Medulla oblongata (tissue), 1 donor: ENCODE measurements around the gene SMIM10L1.

ENCODE experiments used
- DNase-seq: peaks from one replicate; pipeline ENCODE4 v3.0.0-alpha.2; 2015; ENCODE audit errors: extremely low spot score

SMIM10L1 gene

DNA sequence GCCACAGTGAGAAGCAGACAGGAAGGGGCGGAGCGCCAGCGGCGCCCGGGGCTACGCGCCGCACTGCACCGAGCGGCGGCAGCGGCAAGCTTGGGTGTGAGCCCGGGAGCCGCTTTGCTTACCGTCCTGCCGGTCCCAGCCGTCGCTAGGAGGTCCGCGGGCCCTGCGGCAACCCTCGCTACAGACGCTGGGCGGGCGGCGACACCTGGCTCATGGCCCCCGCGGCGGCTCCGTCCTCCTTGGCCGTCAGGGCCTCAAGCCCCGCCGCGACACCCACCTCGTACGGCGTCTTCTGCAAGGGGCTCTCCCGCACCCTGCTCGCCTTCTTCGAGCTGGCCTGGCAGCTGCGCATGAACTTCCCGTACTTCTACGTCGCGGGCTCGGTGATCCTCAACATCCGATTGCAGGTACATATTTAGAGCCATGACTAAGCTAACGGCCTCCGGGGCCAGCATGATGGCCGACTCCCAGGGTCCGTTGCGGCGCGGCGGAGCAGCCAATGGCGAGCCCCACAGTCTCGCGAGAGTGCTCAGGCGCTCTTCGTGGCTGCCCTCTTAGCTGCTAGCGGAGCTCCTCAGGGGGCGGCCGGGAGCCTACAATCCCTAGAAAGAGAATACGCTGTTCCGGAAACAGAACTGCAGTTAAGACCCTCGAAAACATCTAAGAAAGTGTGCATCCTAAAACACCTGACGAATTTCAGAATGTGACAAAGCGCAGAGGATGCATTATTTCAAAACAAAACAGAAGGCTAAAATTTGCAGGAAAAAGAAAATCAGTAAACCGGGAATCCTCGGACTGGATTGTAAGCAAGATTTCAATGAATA, at the start of gene SMIM10L1:
TSS of gene SMIM10L1 (plus strand) at position 50 of the 824 bp plus-strand sequence. CDS start at position 213, 163 bp downstream.
- peak; percentile 94 for DNase-seq

DNA sequence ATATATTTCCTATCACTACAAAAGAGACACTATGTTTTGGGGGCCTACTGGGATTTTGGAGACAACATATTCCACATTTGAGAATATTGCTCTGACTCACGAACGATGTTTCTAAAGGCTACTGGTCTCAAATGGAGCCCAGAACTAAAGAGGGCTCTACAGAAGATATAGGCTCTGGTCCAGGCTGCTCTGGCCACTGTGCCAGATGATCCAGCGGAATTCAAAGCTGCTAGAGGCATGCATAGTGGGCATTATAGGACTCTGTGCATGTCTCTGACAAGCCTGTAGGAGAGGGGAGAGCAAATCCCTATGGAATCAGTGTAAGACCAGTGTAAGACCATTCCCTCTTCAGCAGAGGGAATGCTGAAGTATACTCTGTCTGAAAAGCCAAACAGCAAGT, 40.6 kb upstream of the SMIM10L1 start:
- no peak for DNase-seq

DNA sequence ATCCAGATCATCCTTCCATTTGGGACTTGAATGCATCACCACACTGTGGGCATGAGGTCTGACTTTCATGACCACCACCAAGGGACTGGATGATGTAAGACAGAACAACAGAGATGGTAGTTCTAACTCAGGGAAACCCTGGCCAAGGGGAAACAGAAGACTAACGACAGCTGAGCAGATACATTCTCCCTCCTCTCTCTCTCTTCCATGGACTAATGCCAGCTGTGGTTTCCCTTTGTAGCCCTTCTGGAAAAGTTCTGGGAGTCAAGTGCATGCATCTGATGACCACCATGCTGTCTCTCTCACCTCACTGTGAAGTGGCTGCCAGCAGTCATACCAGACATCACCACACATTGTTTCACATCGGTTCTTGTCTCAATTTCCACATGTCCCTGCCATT, 40.0 kb upstream of the SMIM10L1 start:
- no peak for DNase-seq

DNA sequence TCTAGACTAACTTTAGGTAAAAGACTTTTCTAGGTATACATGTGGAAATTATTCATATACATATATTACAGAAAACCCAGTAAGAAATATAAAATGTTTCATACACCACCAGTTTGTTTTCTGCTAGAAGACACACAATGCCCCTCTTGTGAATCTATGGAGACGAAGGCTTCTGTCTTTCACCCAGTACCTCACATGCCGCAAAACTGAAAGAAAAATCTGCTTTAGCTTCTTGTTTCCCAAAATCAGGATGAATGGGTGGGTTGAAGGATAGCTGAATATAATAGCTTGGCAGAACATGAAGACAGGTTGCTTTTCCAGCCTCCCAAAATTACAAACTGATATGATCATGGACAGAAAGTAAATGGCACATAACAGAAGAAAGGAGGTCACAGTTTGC, 37.8 kb upstream of the SMIM10L1 start:
- peak; percentile 37 for DNase-seq

DNA sequence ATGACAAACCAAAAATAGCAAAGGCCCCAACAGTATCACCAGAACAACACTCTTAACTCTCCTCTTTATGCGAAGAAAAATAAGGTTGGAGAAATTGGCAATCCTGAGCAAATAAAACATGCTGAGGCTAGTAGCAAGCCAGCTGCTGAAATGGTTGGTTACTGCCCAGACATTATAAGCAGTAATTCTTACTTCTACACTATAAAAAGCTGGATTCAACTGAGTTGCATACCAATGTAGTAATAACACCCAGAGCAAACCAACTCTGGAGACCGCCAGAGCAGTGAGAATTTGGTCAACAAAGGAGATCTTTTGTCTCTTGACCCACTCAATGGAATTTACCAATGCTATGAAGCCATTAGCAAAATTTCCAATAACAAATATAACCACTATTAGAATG, 37.2 kb upstream of the SMIM10L1 start:
- peak; percentile 9 for DNase-seq

DNA sequence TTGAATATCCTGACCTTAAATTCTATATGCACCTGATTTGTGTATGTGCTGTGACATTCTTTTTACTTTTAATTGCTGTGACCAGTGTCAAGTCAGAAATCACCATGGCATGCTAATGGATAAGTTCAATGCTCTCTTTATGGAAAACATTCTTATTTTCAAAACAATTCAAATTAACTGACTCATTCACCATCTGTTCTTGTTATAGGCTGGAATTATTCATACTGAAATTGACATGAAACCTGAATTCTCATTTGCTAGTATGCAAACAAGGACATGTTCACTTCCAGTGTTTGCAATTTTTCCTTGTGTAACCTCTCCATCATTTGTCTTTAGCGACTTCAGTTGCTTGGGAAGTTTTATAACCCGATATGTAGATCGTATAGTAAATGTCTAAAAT, 36.7 kb upstream of the SMIM10L1 start, which contains the start of gene TAS2R30:
TSS of gene TAS2R30 (minus strand) at position 340 of the 400 bp plus-strand sequence. CDS start 400 bp downstream, outside the sequence.
- DNase-seq = no peak

DNA sequence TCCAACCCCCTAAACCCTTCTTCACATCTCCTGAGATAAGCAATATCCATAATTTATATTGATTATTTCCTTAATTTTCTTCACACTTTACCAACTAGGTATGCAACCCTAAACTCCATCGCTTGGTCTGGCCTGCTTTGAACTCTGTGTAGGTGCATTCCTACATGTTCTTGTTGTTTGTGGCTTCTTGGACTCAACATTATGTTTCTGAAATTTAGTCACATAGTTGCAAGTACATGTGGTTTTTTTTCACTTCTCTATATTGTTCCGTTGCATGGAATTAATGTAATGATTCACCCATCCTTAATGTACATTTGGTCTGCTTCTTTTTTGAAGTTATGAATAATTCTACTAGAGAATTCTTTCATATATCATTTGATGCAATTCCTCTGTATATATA, 34.9 kb upstream of the SMIM10L1 start:
- no peak for DNase-seq

DNA sequence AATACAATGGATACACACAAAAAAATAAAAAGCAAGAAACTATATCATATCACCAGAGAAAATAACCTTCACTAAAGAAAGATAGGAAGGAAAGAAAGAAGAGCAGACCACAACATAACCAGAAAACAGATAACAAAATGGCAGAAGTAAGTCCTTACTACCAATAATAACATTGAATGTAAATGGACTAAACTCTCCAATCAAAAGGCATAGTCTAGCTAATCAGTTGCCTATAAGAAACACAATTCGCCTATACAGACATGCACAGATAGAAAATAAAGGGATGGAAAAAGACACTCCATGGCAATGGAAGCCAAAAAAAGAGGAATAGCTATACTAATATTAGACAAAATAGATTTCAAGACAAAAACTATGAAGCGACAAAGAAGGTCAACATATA, 27.6 kb upstream of the SMIM10L1 start:
- DNase-seq = no peak

DNA sequence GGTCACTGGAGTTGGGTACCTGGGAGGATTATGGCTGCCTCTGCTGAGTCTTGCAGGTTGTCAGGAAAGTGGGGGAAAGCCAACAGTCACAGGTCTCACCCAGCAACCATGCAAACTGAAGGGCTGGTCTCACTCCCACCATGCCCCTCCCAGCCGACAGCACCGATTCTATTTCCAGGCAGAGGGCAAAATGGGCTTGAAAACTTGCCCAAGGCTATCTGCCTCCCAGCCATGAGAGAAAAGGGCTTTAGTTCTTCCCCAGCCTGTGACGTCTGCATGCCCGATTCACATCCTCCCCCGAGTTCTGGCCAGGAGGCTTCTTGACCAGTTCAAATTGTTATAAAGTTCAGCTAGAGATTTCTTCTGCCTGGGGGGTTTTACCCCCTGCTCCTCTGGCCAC, 26.7 kb upstream of the SMIM10L1 start:
- no peak for DNase-seq

DNA sequence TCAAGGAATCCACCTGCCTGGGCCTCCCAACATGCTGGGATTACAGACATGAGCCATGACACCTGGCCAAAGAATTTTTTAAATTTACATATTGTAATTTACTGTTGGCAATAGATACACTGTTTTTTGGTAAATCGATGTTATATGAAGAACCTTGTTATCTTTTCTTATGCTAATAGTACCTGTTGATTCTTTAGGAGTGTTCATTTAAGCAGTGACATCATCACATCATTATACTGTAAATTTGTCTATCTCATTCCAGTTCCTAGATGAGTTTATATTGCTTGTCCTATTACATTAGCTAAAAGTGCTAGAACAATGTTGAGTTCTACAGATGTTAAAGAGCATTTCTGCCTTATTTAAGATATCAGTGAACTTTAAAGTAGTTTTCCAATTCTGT, 23.6 kb upstream of the SMIM10L1 start:
- no peak for DNase-seq

DNA sequence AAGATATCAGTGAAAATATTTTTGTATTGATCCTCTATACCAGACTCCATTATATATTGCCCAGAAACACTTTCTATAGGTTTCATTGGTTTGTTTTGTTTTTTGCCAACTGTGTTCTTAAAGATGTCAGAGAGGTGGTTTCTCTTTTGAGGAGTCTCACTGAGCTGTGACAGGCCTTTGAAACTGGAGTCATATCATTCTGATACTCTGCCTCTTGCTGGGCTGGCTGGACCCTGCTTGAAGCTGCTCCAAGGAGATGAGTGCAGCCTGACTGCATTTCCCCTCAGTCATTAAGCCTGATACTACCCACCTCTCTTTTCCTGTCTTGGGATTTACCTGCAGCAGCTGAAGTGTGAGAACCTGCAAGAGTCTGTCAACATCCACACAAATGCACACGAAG, 20.2 kb upstream of the SMIM10L1 start:
- no peak for DNase-seq

DNA sequence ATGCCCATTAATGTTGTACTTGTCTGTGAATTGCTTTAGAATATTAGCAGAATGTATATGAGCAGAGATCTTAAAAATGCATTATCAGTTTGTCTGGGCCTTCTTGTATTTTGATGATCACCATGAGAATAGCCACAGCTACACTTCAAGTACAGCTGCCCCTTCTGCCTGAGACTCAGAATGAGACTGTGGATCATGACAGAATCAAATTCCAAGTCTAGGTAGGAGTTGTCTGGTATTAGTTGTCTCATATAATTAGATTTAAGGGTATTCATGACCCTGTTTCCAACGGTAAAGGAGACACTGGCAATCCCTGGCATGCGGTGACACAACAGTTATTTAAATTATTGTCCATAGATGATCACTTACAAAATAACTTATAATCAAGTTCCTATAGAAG, 18.3 kb upstream of the SMIM10L1 start:
- DNase-seq = no peak

DNA sequence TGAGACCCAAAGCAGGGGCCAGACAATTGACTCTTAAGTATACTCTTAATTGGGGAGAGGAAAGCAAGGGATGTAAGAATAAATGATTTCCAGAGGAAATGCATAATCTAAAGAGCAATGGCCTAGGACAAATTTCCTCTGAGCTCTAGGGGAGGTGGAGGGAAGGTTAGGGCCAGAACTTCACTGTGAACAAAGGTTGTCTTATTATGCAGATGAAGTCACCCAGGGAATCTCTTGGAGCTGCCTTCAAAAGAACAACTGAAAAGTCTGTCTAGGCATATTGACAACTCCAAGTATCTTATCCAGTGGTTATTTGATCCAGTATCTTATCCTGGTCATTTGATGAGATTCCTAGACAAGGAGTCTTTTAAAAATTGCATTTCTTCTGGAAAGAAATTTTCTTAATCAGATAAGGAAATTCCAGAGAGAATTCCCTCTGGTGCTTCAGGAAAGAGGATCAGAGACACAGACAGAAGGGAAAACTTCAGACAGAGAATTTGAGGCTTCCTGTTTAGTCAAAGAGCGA, 16.5 kb upstream of the SMIM10L1 start:
- DNase-seq = no peak

DNA sequence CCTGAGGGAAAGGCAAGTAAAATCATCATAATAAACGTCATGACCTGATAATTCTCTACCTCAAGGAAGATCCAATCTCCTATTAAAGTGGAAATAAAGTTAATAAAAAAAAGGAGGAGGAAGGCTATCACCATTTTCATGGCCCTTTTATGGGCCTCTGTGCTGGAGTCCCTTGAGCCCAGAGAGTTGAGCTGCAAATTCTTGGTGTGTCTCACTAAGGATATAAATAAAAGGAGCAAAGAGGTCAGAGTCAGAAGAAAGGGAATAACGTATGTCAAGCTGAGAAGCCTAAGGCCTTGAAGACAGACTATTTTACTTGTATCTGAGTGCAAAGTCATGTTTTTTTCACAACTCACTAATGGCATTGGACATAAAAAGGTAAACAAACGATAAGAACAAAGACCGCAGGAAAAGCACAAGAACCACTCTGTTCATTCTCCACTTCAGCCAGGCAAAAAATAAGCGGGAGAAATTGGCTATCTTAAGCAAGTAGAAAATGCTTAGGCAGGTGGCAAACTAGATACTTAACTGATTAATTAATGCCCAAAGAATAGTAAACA, 12.0 kb upstream of the SMIM10L1 start:
- no peak for DNase-seq

DNA sequence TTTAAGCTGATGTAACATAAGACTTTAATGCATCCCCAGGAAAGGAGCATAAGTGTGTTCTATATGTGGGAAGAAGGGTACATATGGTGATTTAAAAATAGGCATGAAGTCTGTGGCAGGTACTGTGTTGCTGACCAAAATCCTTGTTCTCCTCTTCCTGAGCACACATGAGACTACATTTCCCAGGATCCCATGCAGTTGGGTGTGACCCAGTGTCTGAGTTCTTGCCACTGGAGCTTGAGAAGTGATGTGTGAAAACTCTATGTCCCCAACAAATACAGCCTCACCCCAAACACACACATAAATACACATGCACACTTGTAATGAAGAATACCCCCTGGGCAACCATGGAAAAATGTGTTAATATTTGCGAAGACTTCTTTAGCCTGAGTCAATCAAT, 8.5 kb upstream of the SMIM10L1 start:
- DNase-seq = no peak

DNA sequence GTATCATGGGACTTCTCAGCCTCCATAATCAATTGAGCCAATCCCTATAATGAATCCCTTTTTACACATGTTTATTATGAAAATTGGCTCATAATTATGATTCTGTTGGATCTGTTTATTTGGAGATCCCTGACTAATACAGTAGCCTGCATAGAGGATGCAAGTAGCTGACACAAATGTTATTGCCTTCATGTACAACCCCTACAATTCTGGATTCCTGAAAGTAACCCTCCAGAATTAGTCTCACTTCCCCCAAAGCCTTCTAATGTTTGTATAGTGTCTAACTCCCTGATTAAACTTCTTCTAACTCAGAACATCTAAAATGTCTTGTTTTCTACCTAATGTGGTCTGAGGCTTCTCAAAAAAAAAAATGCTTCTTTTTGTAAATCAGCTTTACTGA, 6.6 kb upstream of the SMIM10L1 start:
- no peak for DNase-seq

DNA sequence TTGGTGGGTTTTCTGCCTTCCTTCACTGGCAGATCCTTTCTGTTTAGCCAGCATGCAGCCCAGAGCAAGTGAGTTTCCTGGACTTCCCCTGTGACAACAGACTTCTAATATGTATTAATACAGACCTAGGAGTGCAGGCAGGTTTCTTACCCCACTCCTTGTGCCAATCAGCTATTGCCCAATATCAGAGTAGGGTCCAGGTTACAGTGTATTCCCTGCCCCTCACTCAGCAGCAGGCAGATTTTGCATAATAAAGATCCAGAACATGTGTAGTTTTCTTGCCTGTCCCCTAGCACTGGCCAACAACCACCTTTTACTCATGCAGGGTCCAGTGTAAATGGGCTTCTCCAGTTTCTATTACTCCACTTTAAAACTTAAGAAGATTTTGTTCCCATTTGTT, 4.7 kb upstream of the SMIM10L1 start:
- no peak for DNase-seq

DNA sequence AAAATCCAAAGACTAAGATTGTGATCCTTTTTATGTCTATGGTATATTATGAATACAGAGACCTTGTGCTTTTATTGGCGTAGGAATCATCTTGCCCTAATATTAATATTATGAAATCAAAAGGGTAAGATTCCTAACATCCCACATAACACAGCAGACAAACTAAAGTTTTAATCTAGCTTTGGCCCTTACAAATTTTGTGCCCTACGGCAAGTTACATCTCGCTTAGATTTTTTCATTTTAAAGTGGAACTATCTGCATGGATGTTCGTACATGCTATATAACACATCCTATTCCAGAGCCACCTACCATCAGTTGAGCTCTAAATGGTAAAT, 217 bp upstream of the SMIM10L1 start:
- no peak for DNase-seq

DNA sequence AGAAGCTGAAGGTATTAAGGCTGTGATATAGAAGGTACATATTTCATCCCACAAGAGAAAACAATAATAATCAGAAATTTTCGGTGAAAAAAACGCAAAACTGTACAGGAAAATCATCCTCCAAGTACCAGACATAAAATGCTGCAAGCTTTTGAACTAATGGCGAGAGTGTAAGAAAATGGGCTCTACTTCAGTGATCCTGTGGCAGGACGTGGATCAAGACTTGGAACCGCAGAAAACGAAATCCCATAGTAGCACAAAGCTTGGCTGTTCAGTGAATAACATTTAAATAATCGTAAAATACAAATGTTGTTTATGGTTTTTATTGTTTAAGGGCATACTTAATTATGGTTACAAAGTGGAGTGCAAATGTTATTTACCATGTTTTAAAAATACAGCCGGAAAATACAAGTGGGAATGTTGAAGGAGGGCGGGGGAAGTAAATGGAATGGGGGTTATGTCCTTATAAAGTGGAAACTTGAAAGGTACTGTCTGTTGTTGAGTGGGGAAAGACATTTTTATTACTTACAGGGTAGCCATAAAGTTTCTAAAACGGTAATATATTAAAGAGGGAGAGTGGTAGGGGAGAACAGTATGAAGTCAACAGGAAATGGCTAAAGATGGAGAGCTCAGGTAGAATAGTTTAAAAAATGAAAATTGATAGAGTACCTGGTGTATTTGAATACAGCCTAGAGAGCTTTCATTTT, 1.1 kb downstream of the SMIM10L1 start:
- peak; percentile 47 for DNase-seq

DNA sequence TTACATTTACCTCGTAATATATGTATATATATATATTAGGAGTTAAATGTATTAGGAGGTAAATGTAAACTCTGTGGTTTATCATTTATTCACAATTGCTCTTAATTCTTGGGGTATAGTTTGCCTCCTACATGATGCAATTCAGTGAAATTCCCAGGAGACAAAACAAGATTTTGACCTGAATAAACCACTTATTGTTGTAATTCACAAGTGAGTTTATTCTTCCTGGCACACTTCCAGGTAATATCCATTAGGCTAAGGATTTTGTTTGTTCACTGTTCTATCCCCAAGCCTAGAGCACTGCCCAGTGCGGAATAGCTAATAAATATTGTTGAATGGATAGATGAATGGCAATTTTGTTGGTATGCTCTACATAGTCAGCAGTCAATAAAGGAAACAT, 3.0 kb downstream of the SMIM10L1 start:
- no peak for DNase-seq

DNA sequence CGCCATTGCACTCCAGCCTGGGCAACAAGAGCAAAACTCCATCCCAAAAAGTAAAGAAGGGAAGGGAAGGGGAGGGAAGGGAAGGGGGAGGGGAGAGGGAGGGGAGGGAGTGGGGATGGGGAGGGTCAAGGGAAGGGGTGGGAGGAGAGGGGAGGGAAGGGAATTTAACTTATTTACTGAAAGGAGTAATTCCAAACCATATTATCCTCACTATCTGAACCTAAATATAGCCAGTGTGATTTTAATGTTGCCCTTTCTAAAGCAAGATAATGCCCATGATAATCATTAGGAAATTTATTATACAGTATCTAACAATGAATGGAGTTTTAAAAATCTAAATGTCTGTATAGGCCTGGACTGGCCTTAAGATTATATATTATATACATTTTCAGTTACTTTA, 7.3 kb downstream of the SMIM10L1 start:
- no peak for DNase-seq

DNA sequence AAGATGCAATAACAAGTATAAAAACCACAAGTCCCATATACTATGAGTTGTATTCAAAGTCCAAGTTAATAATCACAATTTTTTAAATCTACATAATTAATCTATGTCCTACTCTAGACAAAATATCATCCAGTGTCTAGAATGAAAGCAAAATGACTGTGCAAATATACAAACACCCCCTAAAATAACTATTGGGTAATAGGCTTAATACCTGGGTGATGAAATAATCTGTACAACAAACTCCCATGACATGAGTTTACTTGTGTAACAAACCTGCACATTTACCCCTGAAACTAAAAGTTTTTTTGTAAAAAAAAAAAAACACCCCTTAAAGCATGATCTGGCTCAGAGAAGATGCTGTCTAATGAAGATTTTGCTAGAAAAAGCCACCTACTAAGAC, 11.5 kb downstream of the SMIM10L1 start:
- no peak for DNase-seq

DNA sequence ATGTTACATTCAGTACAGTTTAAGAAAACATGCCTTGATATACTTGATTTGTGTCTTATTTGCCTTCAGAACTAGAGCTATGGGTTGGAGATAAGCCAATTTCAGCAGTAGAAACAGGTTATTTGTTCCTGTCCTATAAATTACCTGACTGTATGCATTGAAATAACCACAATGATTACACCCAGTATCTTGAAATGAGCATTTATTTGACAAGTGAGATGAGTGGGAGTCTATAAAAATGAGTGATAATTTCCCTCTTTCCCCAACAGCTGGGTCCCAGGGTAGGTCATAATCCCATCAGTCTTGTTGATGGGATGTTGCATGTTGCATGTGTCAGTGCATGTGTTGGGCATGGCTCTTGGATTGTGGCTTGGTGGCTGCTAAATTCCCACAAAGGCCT, 12.0 kb downstream of the SMIM10L1 start:
- no peak for DNase-seq
